GM12864 (cell line): ENCODE data around the gene SLC22A1.
"Not testable (repeated sequence)": the region's sequence is repeated elsewhere in the genome, so short reads cannot be mapped to it uniquely, and the experiment has no call there.

Experiments
- DNase-seq: peaks from one replicate; pipeline ENCODE4 v3.0.0-alpha.2; 2011; ENCODE audit warnings: low read depth
- H3K4me3 ChIP-seq: 2 replicates; pipeline ENCODE4 v1.5.1; 2011; ENCODE audit warnings: mild to moderate bottlenecking, low read depth, low read length, control low read depth
- TF ChIP-seq, protein P1 (sequence below): IDR thresholded peaks from 2 replicates; pipeline ENCODE4 v1.5.1; 2011; ENCODE audit warnings: low read depth, mild to moderate bottlenecking, moderate library complexity, low read length, control low read depth, inconsistent platforms; ENCODE audit errors: missing control alignments

SLC22A1 gene

DNA sequence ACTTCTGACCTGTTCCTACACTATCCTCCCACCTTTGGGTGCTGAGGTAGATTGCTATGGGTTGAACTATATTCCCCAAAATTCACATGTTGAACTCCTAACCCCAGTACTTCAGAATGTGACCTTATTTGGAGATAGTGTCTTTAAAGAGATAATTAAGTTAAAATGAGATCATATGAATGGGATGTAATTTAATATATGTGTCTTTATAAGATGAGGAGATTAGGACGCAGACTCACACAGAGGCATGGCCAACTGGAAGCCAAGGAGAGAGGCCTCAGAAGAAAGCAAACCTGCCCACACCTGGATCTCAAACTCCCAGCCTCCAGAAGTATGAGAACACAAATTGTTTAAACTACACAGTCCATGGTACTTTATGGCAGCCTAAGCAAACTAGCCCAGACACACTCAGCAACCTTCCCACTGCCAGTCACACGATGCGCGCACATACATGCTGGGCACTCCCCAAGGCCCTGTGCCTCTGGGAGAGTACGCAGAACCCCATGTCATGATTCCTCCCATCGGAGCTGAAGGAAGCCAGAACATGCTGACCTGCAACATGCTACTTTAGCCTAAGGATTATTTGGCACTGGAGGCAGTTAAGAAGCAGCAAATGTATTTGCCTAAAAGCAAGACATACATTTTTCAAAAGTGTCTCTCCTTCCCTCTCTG is 8.9 kb upstream of the SLC22A1 start:
- TF ChIP-seq, protein P1, sequence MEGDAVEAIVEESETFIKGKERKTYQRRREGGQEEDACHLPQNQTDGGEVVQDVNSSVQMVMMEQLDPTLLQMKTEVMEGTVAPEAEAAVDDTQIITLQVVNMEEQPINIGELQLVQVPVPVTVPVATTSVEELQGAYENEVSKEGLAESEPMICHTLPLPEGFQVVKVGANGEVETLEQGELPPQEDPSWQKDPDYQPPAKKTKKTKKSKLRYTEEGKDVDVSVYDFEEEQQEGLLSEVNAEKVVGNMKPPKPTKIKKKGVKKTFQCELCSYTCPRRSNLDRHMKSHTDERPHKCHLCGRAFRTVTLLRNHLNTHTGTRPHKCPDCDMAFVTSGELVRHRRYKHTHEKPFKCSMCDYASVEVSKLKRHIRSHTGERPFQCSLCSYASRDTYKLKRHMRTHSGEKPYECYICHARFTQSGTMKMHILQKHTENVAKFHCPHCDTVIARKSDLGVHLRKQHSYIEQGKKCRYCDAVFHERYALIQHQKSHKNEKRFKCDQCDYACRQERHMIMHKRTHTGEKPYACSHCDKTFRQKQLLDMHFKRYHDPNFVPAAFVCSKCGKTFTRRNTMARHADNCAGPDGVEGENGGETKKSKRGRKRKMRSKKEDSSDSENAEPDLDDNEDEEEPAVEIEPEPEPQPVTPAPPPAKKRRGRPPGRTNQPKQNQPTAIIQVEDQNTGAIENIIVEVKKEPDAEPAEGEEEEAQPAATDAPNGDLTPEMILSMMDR, result no peak
- DNase-seq, result no peak
- H3K4me3 ChIP-seq, result no peak overlapping the region

DNA sequence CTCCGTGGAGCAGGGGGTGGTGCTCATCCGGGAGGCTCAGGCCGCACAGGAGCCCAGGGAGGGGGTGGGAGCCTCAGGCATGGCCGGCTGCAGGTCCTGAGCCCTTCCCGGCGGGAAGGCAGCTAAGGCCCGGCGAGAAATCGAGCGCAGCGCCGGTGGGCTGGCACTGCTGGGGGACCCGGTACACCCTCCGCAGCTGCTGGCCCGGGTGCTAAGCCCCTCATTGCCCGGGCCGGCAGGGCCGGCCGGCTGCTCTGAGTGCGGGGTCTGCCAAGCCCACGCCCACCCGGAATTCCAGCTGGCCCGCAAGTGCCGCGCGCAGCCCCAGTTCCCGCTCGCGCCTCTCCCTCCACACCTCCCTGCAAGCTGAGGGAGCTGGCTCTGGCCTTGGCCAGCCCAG is 7.1 kb upstream of the SLC22A1 start:
- H3K4me3 ChIP-seq, DNase-seq: not testable (repeated sequence)

DNA sequence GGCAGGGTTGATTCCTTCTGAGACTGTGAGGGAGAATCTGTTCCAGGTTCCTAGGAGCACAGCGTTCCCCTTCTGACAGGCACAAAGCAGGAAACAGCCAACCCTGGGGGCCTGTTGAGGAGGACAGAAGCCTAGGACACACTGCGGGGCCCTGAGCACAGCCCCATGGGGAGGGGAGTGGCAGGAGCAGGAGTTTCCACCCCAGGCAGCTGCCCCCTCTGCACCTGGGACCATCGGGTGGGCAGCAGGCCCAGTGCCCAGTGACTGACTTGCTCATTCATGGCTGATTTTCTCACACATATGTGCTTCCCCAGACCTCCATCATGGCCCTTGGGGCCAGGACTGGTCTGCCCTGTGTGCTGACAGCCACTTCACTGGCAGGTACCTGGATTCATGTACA is 6.2 kb upstream of the SLC22A1 start:
- H3K4me3 ChIP-seq, result no peak overlapping the region
- TF ChIP-seq, protein P1, result no peak
- no peak for DNase-seq

DNA sequence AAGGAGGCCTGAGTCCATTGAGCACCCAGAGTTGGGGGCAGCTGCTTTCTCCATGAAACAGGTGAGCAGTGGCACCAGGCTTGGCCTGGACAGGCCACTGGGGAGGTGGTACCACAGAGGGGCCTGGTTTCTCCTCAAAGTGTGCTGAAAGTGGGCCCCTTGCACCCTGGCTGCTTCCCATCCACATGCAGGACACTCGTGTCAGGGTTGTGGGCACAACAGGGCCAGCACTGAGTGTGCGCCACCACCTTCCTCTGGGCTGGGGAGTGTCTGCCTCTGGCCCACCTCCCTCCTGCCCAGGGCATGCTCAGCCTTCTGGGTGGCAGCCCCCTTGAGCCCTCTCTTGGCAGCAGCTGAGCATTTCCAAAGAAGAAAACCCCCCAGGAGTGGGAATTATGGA is 5.2 kb upstream of the SLC22A1 start:
- DNase-seq, result no peak
- no peak overlapping the region for H3K4me3 ChIP-seq
- TF ChIP-seq, protein P1, result no peak

DNA sequence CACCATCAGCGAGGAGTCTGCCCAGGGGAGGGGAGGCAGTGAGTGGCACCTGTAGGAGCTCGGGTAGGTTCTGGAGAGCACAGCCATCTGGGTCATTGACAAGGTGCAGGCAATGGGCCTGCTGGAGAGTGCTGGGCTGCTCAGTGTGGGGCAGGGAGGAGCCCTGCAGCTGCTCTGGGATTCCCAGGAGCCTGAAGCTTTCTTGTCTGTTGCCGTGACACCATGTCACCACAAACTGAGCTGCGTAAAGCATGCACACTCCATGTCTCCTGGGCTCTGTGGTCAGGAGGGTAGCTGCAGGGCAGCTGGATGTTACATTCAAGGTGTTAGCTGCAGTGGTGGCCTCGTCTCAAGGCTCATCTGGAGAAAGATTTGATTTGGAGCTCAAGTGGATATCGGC is 4.5 kb upstream of the SLC22A1 start:
- H3K4me3 ChIP-seq, result no peak overlapping the region
- no peak for DNase-seq
- TF ChIP-seq, protein P1, result no peak

DNA sequence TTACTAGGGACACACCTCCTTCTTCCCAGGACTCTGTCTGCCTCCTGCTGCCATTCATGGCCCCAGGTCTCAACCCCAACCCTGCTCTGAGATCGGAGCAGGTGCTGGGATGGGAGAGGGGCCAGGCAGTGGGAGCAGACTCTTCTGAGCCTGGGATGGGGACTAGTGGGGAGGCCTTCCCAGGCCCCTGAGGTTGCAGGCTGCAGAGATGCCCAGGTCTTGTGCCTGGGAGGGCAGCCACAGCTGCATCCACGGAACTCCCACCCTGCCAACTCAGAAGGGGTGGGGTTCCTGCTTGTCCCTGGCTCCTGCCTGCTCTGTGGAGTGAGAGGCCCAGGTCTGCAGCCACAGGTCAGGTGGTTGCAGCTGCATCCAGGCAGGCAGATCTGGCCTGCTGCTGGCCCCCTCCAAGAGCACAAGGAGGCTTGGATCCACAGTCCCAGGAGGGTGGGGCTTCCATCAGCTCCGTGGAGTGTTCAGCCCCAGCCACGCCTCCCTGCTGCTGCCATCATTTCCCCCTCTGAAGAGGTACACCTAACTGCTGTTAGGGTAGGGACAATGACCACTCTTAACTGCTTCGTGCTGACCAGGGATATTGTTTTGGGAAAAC is 2.9 kb upstream of the SLC22A1 start:
- DNase-seq, result no peak
- no peak overlapping the region for H3K4me3 ChIP-seq
- TF ChIP-seq, protein P1, result no peak

DNA sequence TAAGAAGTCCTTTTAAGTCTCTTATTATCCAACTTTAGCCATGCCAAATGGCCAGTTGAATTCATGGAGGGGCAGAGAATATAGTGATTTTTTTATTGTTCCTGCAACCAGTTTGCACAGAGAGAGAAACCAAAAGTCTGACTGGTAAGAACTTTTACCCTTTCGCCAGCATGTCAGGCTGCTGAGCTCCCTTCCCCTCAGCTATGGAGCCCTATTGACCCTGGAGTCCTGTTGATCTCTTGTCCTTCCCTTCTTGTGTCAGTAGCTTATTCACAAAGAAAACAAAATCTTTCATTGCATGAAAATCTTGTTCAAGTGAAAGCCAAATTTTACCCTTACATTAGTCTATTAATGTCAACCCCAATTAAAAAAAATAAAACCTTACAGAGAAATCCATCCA is 1.5 kb upstream of the SLC22A1 start:
- TF ChIP-seq, protein P1, result no peak
- no peak overlapping the region for H3K4me3 ChIP-seq
- DNase-seq, result no peak
